ENCODE data around the gene NARF. TPM values are rescaled to one million over a fixed set of nuclear protein-coding genes. Genes with fewer than 3 reads are reported as not detected.

Gene NARF
- total and polyA plus RNA-seq, 2 of the 8 experiments (the other 6 are each of a cell fraction or from before 2014, with no cell fraction given), result 97.4 to 131 TPM

- ChIA-PET CTCF (ENCODE audit: partially characterized antibody) (interaction anchor here (0.7 to 4.8 kb wide), 19 partner anchors 9 to 173 kb away, joined by 3 to 17 read pairs (median 5); no protein-coding TSS in a partner anchor), POLR2A (ENCODE audit: partially characterized antibody) (interaction anchor here (0.7 to 1.3 kb wide), 3 partner anchors 8 to 42 kb away, joined by 3 to 4 read pairs (median 3); no protein-coding TSS in a partner anchor)
- WGBS, 2 experiments (ENCODE audit: extremely low coverage in 1 of 2, insufficient coverage in 1 of 2, insufficient read length in 1 of 2, insufficient replicate concordance in 2 of 2, low coverage in 1 of 2, low lambda C conversion rate in 2 of 2, missing lambda C conversion rate in 1 of 2), result 86% methylated on average over 2 of the region's 2 CpGs; no CpG with 5 or more reads in 1 of the 2 experiments
- H3K4ac ChIP-seq (replicated peaks; ENCODE audit: insufficient read length, low read depth, low read length), result no peak overlapping the region
- no peak overlapping the region for H3K4me2 ChIP-seq (ENCODE audit: insufficient read depth in 1 of 2, low read depth in 2 of 2, low read length in 2 of 2)
- H2BK20ac ChIP-seq (ENCODE audit: low read length), result no peak overlapping the region
- H3K9ac ChIP-seq (replicated peaks in 1 of 4; ENCODE audit: extremely low read depth in 1 of 4, low read depth in 3 of 4, low read length in 3 of 4), result no peak overlapping the region
- H2BK12ac ChIP-seq (ENCODE audit: low read depth, low read length), result no peak overlapping the region
- no peak overlapping the region for H3K18ac ChIP-seq (ENCODE audit: extremely low read depth, low read length)
- H3K27me3 ChIP-seq (replicated peaks in 1 of 4; ENCODE audit: control insufficient read depth in 3 of 4, extremely low read depth in 1 of 4, insufficient read depth in 3 of 4, low read length in 3 of 4), result no peaks in the 10 kb centered on the region
- H2BK120ac ChIP-seq (replicated peaks; ENCODE audit: low read depth, low read length), result no peak overlapping the region
- H3K36me3 ChIP-seq (ENCODE audit: control insufficient read depth in 2 of 4, insufficient read depth in 4 of 4, low read length in 3 of 4), result peaks cover 0 to 2% (median 0%) of the 10 kb centered on the region in 4 experiments; a peak in 1 of 8 replicates
- DNase-seq (ENCODE audit: low read depth in 1 of 2, low spot score in 2 of 2) (no peak), FAIRE-seq (no peak)
- H4K8ac ChIP-seq (ENCODE audit: extremely low read depth, insufficient read depth, low read length), result no peak overlapping the region
- no peaks in the 10 kb centered on the region; a peak in 1 of 7 replicates for H3K4me1 ChIP-seq (replicated peaks in 1 of 4; ENCODE audit: control insufficient read depth in 3 of 4, insufficient read depth in 4 of 4, low read length in 3 of 4)
- H2BK5ac ChIP-seq (ENCODE audit: low read depth, low read length), result no peak overlapping the region
- H2BK15ac ChIP-seq (ENCODE audit: low read length), result no peak overlapping the region
- H3K79me2 ChIP-seq (ENCODE audit: control insufficient read depth in 1 of 2, insufficient read depth in 2 of 2, low read length in 2 of 2), result no peaks in the 10 kb centered on the region
- no peak overlapping the region for H2AFZ ChIP-seq (ENCODE audit: low read length)
- peaks cover 0 to 3% of the 10 kb centered on the region in 2 experiments; a peak in 1 of 4 replicates for H3K9me3 ChIP-seq (ENCODE audit: insufficient read depth in 2 of 2, low read depth in 1 of 2, low read length in 1 of 2)
- H4K5ac ChIP-seq (ENCODE audit: insufficient read length, low read depth, low read length), result no peak overlapping the region
- H3K4me3 ChIP-seq (ENCODE audit: extremely low read depth in 1 of 4, insufficient read depth in 2 of 4, low read depth in 3 of 4, low read length in 4 of 4), result no peak overlapping the region
- no peak overlapping the region for H3K56ac ChIP-seq (replicated peaks; ENCODE audit: insufficient read length, low read depth, low read length)
- no peak overlapping the region for H4K91ac ChIP-seq (replicated peaks; ENCODE audit: insufficient read length, low read length)
- no peak overlapping the region for H3K14ac ChIP-seq (ENCODE audit: insufficient read length)
- no peak overlapping the region for H2AK5ac ChIP-seq (ENCODE audit: low read depth, low read length)
- H3K23ac ChIP-seq (ENCODE audit: insufficient read length), result no peak overlapping the region
- H3K23me2 ChIP-seq (ENCODE audit: low read depth, low read length), result no peaks in the 10 kb centered on the region
- peaks cover 2 to 3% of the 10 kb centered on the region in 2 experiments for H4K20me1 ChIP-seq (replicated peaks in 1 of 2; ENCODE audit: control insufficient read depth in 1 of 2, insufficient read depth in 2 of 2, low read length in 2 of 2)
- no peaks in the 10 kb centered on the region for H3K79me1 ChIP-seq (ENCODE audit: low read depth, low read length)
- H3K27ac ChIP-seq (ENCODE audit: low read depth, low read length), result no peak overlapping the region
- TF ChIP-seq USF2 (IDR thresholded peaks at IDR 0.05; ENCODE audit: low read length) (no peak), POU5F1 (IDR thresholded peaks at IDR 0.05; ENCODE audit: low read depth, low read length) (no peak), FOSL1 (IDR thresholded peaks at IDR 0.05; ENCODE audit: insufficient read depth, low read depth, low read length) (no peak), TAF1 (IDR thresholded peaks at IDR 0.05; ENCODE audit: low read depth, low read length) (no peak), GTF2F1 (IDR thresholded peaks at IDR 0.05; ENCODE audit: borderline replicate concordance, low read depth, low read length) (no peak), TCF12 (IDR thresholded peaks at IDR 0.05; ENCODE audit: low read depth, low read length) (no peak), CHD1 (IDR thresholded peaks at IDR 0.05; ENCODE audit: low read depth, low read length) (no peak), MAFK (IDR thresholded peaks at IDR 0.05; ENCODE audit: low read depth, low read length) (no peak), SP1 (IDR thresholded peaks at IDR 0.05; ENCODE audit: low read depth, low read length) (no peak), ASH2L (IDR thresholded peaks at IDR 0.05; ENCODE audit: low read length) (no peak), CBX5 (IDR thresholded peaks at IDR 0.05; ENCODE audit: low read depth, low read length) (no peak), ATF3 (IDR thresholded peaks at IDR 0.05; ENCODE audit: insufficient read depth, low read depth, low read length) (no peak), POLR2A (IDR thresholded peaks at IDR 0.05; ENCODE audit: control extremely low read depth in 1 of 2, low read depth in 2 of 2, low read length in 2 of 2) (no peak), EZH2 (IDR thresholded peaks at IDR 0.05; ENCODE audit: low read depth, low read length, severe bottlenecking) (no peak), POLR2AphosphoS5 (IDR thresholded peaks at IDR 0.05; ENCODE audit: low read depth, low read length) (no peak)
Measured at GRCh38 chr17:82424863-82425159, 33.7 kb upstream of the NARF start.
